ENCODE measurements around the gene MRPL51.

DNA sequence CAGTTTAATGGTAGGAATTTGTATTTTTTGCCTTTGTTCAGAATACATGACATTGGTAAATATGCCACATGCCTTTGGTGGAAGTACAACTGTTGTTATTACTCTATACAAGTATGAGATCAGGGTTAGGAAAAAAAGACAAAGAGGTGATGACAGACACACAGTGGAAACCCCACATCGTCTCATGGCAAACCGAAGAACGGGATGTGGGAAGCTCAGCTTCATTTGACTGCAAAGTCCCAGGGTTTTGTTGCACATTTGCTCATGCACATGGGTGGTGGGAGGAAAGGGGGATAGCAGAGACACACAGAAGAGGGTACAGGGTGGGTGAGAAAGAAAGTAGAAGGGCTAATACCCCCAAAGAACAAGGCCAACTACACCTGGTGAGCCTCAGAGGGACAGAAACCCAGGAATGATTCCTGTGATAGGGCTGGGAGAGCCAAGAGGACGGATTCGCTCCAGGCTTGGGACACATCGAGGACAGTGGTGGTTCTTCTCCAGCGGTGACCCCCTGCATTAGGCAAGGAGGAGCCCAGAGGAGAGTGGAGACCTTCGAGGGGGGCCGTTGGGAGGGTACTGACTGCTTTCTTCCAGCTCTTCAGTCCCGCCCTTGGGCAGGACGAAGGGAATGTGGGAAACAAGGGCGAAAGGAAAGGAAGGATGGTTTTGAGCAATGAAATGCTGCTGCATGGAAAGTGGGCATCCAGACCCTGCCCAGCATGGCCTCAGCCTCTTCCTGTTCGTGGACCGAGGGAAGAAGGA, 30.6 kb downstream of the MRPL51 start:
- TF ChIP-seq, protein P1, sequence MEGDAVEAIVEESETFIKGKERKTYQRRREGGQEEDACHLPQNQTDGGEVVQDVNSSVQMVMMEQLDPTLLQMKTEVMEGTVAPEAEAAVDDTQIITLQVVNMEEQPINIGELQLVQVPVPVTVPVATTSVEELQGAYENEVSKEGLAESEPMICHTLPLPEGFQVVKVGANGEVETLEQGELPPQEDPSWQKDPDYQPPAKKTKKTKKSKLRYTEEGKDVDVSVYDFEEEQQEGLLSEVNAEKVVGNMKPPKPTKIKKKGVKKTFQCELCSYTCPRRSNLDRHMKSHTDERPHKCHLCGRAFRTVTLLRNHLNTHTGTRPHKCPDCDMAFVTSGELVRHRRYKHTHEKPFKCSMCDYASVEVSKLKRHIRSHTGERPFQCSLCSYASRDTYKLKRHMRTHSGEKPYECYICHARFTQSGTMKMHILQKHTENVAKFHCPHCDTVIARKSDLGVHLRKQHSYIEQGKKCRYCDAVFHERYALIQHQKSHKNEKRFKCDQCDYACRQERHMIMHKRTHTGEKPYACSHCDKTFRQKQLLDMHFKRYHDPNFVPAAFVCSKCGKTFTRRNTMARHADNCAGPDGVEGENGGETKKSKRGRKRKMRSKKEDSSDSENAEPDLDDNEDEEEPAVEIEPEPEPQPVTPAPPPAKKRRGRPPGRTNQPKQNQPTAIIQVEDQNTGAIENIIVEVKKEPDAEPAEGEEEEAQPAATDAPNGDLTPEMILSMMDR (conservative IDR thresholded peaks at IDR 0.05 in 1 of 2, IDR thresholded peaks at IDR 0.05 in 1 of 2; ENCODE audit: extremely low read depth in 1 of 2, insufficient read depth in 1 of 2, low read depth in 1 of 2, low read length in 2 of 2) = no peak
- no peak for TF ChIP-seq EZH2 (IDR thresholded peaks at IDR 0.05; ENCODE audit: borderline replicate concordance, low read length)
